Neural cell (in vitro differentiated cells): Measurements from ENCODE around the gene DAP. TPM values are rescaled to one million over a fixed set of nuclear protein-coding genes. Genes with fewer than 3 reads are reported as not detected.

Experiments used
- H2AFZ ChIP-seq: fragments of 200-600, 300-800 bp; sonication (generic), shearing (Covaris generic); 2 replicates; pipeline ENCODE4 v1.6.0; 2014; ENCODE audit warnings: low read depth, mild to moderate bottlenecking, antibody characterized with exemption, low read length, moderate library complexity
- H3F3A ChIP-seq: fragments of 200-600 bp; shearing (Covaris generic); 2 replicates; pipeline ENCODE4 v1.6.1; 2016; ENCODE audit warnings: mild to moderate bottlenecking, moderate library complexity, mixed read lengths, antibody characterized with exemption, low read length; ENCODE audit not compliant: insufficient read depth, poor library complexity, severe bottlenecking
- H3K27ac ChIP-seq: fragments of 200-600, 300-800 bp; sonication (generic), shearing (Covaris generic); 2 replicates; pipeline ENCODE4 v1.5.1; 2014; ENCODE audit warnings: mild to moderate bottlenecking, low read length, moderate library complexity
- H3K27me3 ChIP-seq: fragments of 300-800, 200-600 bp; sonication (generic), shearing (Covaris generic); 2 replicates; pipeline ENCODE4 v1.6.0; 2014; ENCODE audit warnings: mild to moderate bottlenecking, low read depth, low read length, moderate library complexity; ENCODE audit not compliant: insufficient read depth
- H3K36me3 ChIP-seq: fragments of 300-800, 200-600 bp; sonication (generic), shearing (Covaris generic); 2 replicates; pipeline ENCODE4 v1.5.1; 2014; ENCODE audit warnings: mild to moderate bottlenecking, antibody characterized with exemption, low read length, moderate library complexity; ENCODE audit not compliant: insufficient read depth
- H3K4me2 ChIP-seq: fragments of 300-800, 200-600 bp; sonication (generic), shearing (Covaris generic); 2 replicates; pipeline ENCODE4 v1.6.0; 2014; ENCODE audit warnings: mild to moderate bottlenecking, low read length
- H3K4me3 ChIP-seq: fragments of 300-800, 200-600 bp; sonication (generic), shearing (Covaris generic); 2 replicates; pipeline ENCODE4 v1.5.1; 2014; ENCODE audit warnings: mild to moderate bottlenecking, low read length, moderate library complexity
- H3K79me2 ChIP-seq: fragments of 200-600 bp; shearing (Covaris generic); replicated peaks from 2 replicates; pipeline ENCODE4 v1.6.0; 2014; ENCODE audit warnings: mild to moderate bottlenecking, low read length, moderate library complexity; ENCODE audit not compliant: insufficient read depth
- H3K9ac ChIP-seq: fragments of 300-800, 200-600 bp; sonication (generic), shearing (Covaris generic); 2 replicates; pipeline ENCODE4 v1.6.1; 2016; ENCODE audit warnings: mild to moderate bottlenecking, low read length, mixed read lengths
- H3K9me2 ChIP-seq: fragments of 200-600 bp; shearing (Covaris generic); 2 replicates; pipeline ENCODE4 v1.6.1; 2016; ENCODE audit warnings: mild to moderate bottlenecking, low read length, mixed read lengths; ENCODE audit not compliant: insufficient read depth
- H3K9me3 ChIP-seq: fragments of 200-600, 300-800 bp; sonication (generic), shearing (Covaris generic); 2 replicates; pipeline ENCODE4 v1.6.1; 2016; ENCODE audit warnings: mild to moderate bottlenecking, mixed run types, low read length, moderate library complexity, mixed read lengths
- H4K20me1 ChIP-seq: fragments of 200-600 bp; shearing (Covaris generic); 2 replicates; pipeline ENCODE4 v1.6.1; 2016; ENCODE audit warnings: mild to moderate bottlenecking, mixed run types; ENCODE audit not compliant: insufficient read depth
- CTCF ChIP-seq: fragments of 450-650 bp; IDR thresholded peaks from 2 replicates; pipeline ENCODE4 v1.5.1; 2014; ENCODE audit warnings: antibody characterized with exemption, mild to moderate bottlenecking, moderate library complexity; ENCODE audit not compliant: poor library complexity, severe bottlenecking
- EP300 ChIP-seq: fragments of 450-650 bp; conservative IDR thresholded peaks from 2 replicates; pipeline ENCODE4 v1.6.1; 2014; ENCODE audit warnings: antibody characterized with exemption, mild to moderate bottlenecking, moderate library complexity; ENCODE audit not compliant: poor library complexity, severe bottlenecking
- EZH2 ChIP-seq: fragments of 200-600, 300-800 bp; shearing (Covaris generic), sonication (generic); IDR thresholded peaks from 2 replicates; pipeline ENCODE4 v1.6.1; 2014; ENCODE audit warnings: antibody characterized with exemption, low read length, borderline replicate concordance, mild to moderate bottlenecking; ENCODE audit not compliant: insufficient read depth, poor library complexity, severe bottlenecking
- MXI1 ChIP-seq: fragments of 450-650 bp; conservative IDR thresholded peaks from 2 replicates; pipeline ENCODE4 v1.6.1; 2014; ENCODE audit warnings: antibody characterized with exemption, mild to moderate bottlenecking; ENCODE audit not compliant: poor library complexity, severe bottlenecking
- POLR2AphosphoS5 ChIP-seq: IDR thresholded peaks from 2 replicates; pipeline ENCODE4 v1.6.1; 2012
- RAD21 ChIP-seq: fragments of 450-650 bp; conservative IDR thresholded peaks from 2 replicates; pipeline ENCODE4 v1.6.1; 2014; ENCODE audit warnings: antibody characterized with exemption, mild to moderate bottlenecking, moderate library complexity
- REST ChIP-seq: IDR thresholded peaks from 2 replicates; pipeline ENCODE4 v1.6.1; 2012; ENCODE audit warnings: borderline replicate concordance
- SMC3 ChIP-seq: fragments of 450-650 bp; conservative IDR thresholded peaks from 2 replicates; pipeline ENCODE4 v1.6.1; 2014; ENCODE audit warnings: antibody characterized with exemption, mild to moderate bottlenecking, moderate library complexity; ENCODE audit not compliant: poor library complexity
- TAF1 ChIP-seq: IDR thresholded peaks from 2 replicates; pipeline ENCODE4 v1.6.1; 2012; ENCODE audit warnings: low read depth
- polyA plus RNA-seq: library from polyadenylated mRNA; depleted of rRNA; stranded (reverse); fragments of >200 nt; gene quantifications from 2 replicates; pipeline ENCODE4 v1.2.3, GENCODE V29; 2014

DAP gene
- polyA plus RNA-seq, 1 donor from 2014 or later = 9.3 TPM

- no peaks in the 10 kb centered on the region for H3K9me3 ChIP-seq
- H3K36me3 ChIP-seq = no peaks in the 10 kb centered on the region
- no peak overlapping the region for H3K27ac ChIP-seq
- no peak overlapping the region for H3K4me2 ChIP-seq
- no peaks in the 10 kb centered on the region for H3K27me3 ChIP-seq
- no peaks in the 10 kb centered on the region for H3K9me2 ChIP-seq
- no peak for TF ChIP-seq TAF1
- no peak for TF ChIP-seq REST
- no peak for TF ChIP-seq EP300
- no peaks in the 10 kb centered on the region for H3K79me2 ChIP-seq
- no peak overlapping the region for H3K9ac ChIP-seq
- no peaks in the 10 kb centered on the region for H3F3A ChIP-seq
- no peak overlapping the region for H3K4me3 ChIP-seq
- no peaks in the 10 kb centered on the region for H4K20me1 ChIP-seq
- no peak overlapping the region for H2AFZ ChIP-seq
Observed at GRCh38 chr5:10727861-10728260, 33.2 kb downstream of the DAP start.

GRCh38 chr5:10726913-10727517, 34.0 kb downstream of the DAP start:
- no peak overlapping the region for H2AFZ ChIP-seq
- H3K9me2 ChIP-seq = no peaks in the 10 kb centered on the region

More at GRCh38 chr5:10726913-10727517, 34.0 kb downstream of the DAP start:
- Histone ChIP-seq H3K4me3 (no peak overlapping the region), H3K9ac (no peak overlapping the region), H3K9me3 (no peaks in the 10 kb centered on the region), H4K20me1 (no peaks in the 10 kb centered on the region), H3K79me2 (no peaks in the 10 kb centered on the region), H3K4me2 (no peak overlapping the region), H3K36me3 (no peaks in the 10 kb centered on the region), H3K27me3 (no peaks in the 10 kb centered on the region), H3F3A (no peaks in the 10 kb centered on the region), H3K27ac (no peak overlapping the region)
- TF ChIP-seq EP300 (no peak), SMC3 (no peak), MXI1 (no peak), POLR2AphosphoS5 (no peak), EZH2 (no peak), CTCF (no peak), REST (no peak), TAF1 (no peak), RAD21 (no peak)
